CD4-positive, alpha-beta T cell treated with Interleukin-17A for 1 hour (primary cell): ENCODE measurements around the gene COL4A2.

Experiments
- DNase-seq: peaks from one replicate; pipeline ENCODE4 v3.0.0-alpha.2; 2020

The COL4A2 gene

GRCh38 chr13:110359840-110360301 is 52.8 kb downstream of the COL4A2 start:
- DNase-seq, result no peak

- no peak for DNase-seq
These were observed 53.5 kb downstream of the COL4A2 start for GRCh38 chr13:110360598-110360997.

- no peak for DNase-seq
These were observed 54.4 kb downstream of the COL4A2 start for GRCh38 chr13:110361365-110361911.

- DNase-seq, result no peak
These were observed 55.9 kb downstream of the COL4A2 start for GRCh38 chr13:110363010-110363409.

- no peak for DNase-seq
These were observed 57.0 kb downstream of the COL4A2 start for GRCh38 chr13:110364081-110364480.

- DNase-seq, result no peak
These were observed 58.8 kb downstream of the COL4A2 start for GRCh38 chr13:110365876-110366275.

- DNase-seq, result no peak
These were observed 59.6 kb downstream of the COL4A2 start for GRCh38 chr13:110366733-110367132.

GRCh38 chr13:110367620-110368019 is 60.5 kb downstream of the COL4A2 start:
- no peak for DNase-seq

- no peak for DNase-seq
These were observed 61.3 kb downstream of the COL4A2 start for GRCh38 chr13:110368408-110368807.

- DNase-seq, result no peak
These were observed 62.3 kb downstream of the COL4A2 start for GRCh38 chr13:110369400-110369799.

GRCh38 chr13:110371550-110372465 is 64.7 kb downstream of the COL4A2 start:
- no peak for DNase-seq

GRCh38 chr13:110372676-110373075 is 65.6 kb downstream of the COL4A2 start:
- DNase-seq, result no peak

- DNase-seq, result no peak
These were observed 66.5 kb downstream of the COL4A2 start for GRCh38 chr13:110373617-110374016.

GRCh38 chr13:110374431-110375370 is 67.6 kb downstream of the COL4A2 start:
- no peak for DNase-seq

GRCh38 chr13:110376120-110376519 is 69.0 kb downstream of the COL4A2 start:
- DNase-seq, result no peak

- DNase-seq, result no peak
These were observed 70.2 kb downstream of the COL4A2 start for GRCh38 chr13:110377178-110377825.

- DNase-seq, result no peak
These were observed 70.7 kb downstream of the COL4A2 start for GRCh38 chr13:110377826-110378201.

GRCh38 chr13:110379358-110379757 is 72.3 kb downstream of the COL4A2 start:
- DNase-seq, result no peak

GRCh38 chr13:110379905-110380341 is 72.8 kb downstream of the COL4A2 start:
- DNase-seq, result no peak

- no peak for DNase-seq
These were observed 73.4 kb downstream of the COL4A2 start for GRCh38 chr13:110380359-110381028.

- no peak for DNase-seq
These were observed 73.9 kb downstream of the COL4A2 start for GRCh38 chr13:110381029-110381360.

- DNase-seq, result no peak
These were observed 75.1 kb downstream of the COL4A2 start for GRCh38 chr13:110382229-110382628.
